ENCODE results near the gene BOD1L1. TPM values are rescaled to one million over a fixed set of nuclear protein-coding genes. Genes with fewer than 3 reads are reported as not detected.

Gene BOD1L1
- total and polyA plus RNA-seq, 2 experiments from 2014 or later, result 18.2 to 43.2 TPM

GRCh38 chr4:13633671-13634070, 6.1 kb upstream of the BOD1L1 start:
- Histone ChIP-seq H3K4me1 (ENCODE audit: insufficient read depth) (no peaks in the 10 kb centered on the region), H3K4me2 (no peak overlapping the region), H3F3A (replicated peaks; ENCODE audit: low read depth) (no peaks in the 10 kb centered on the region), H3K27me3 (ENCODE audit: insufficient read depth) (no peaks in the 10 kb centered on the region), H3K27ac (ENCODE audit: low read depth) (no peak overlapping the region), H3K9me2 (ENCODE audit: insufficient read depth) (no peaks in the 10 kb centered on the region), H2AFZ (no peak overlapping the region), H3K36me3 (ENCODE audit: insufficient read depth) (no peaks in the 10 kb centered on the region), H3K79me2 (replicated peaks; ENCODE audit: insufficient read depth) (no peaks in the 10 kb centered on the region), H3K4me3 (no peak overlapping the region), H4K20me1 (replicated peaks; ENCODE audit: insufficient read depth) (no peaks in the 10 kb centered on the region)
- Mint-ChIP-seq H3K36me3 (ENCODE audit: low read depth) (no peaks in the 10 kb centered on the region), H3K9me3 (no peaks in the 10 kb centered on the region), H3K4me3 (no peak overlapping the region), H3K27me3 (ENCODE audit: insufficient read depth, low read depth, poor library complexity) (no peaks in the 10 kb centered on the region), H3K27ac (no peak overlapping the region), H3K4me1 (no peaks in the 10 kb centered on the region)
- no peak for TF ChIP-seq POLR2AphosphoS5 (IDR thresholded peaks at IDR 0.05; ENCODE audit: low read depth)
- TF ChIP-seq NANOG (IDR thresholded peaks at IDR 0.05; ENCODE audit: borderline replicate concordance), result no peak
- TF ChIP-seq CREB1 (CRISPR knock-in tag; IDR thresholded peaks at IDR 0.05; ENCODE audit: low read depth), result no peak
- TF ChIP-seq REST (IDR thresholded peaks at IDR 0.05; ENCODE audit: unreplicated experiment), result no peak
- no peak for TF ChIP-seq ZNF331 (CRISPR knock-in tag; IDR thresholded peaks at IDR 0.05; ENCODE audit: low read depth)
- no peak for TF ChIP-seq JUNB (IDR thresholded peaks at IDR 0.05; ENCODE audit: unreplicated experiment)
- TF ChIP-seq CTCF (conservative IDR thresholded peaks at IDR 0.05; ENCODE audit: low read depth in 2 of 2), result no peak
- TF ChIP-seq ZNF462 (CRISPR knock-in tag; IDR thresholded peaks at IDR 0.05), result no peak
- TF ChIP-seq ZNF114 (CRISPR knock-in tag; IDR thresholded peaks at IDR 0.05), result no peak
- TF ChIP-seq STAT1 (IDR thresholded peaks at IDR 0.05; ENCODE audit: unreplicated experiment), result no peak
- TF ChIP-seq EZH2 (IDR thresholded peaks at IDR 0.05; ENCODE audit: low read depth, unreplicated experiment), result no peak
- no peak for TF ChIP-seq ETS1 (IDR thresholded peaks at IDR 0.05)
- no peak for TF ChIP-seq EZH2phosphoT487 (IDR thresholded peaks at IDR 0.05; ENCODE audit: unreplicated experiment)
- no peak for ATAC-seq
- DNase-seq (ENCODE audit: low spot score), result no peak
